Activated T-cell treated with anti-CD3 and anti-CD28 coated beads, Interleukin-2, amount 50 U/mL, for 48 hours (primary cell): ENCODE data around the gene PRKCG.
"Not testable (repeated sequence)": the region's sequence is repeated elsewhere in the genome, so short reads cannot be mapped to it uniquely, and the experiment has no call there.

Experiments
- DNase-seq, 2 experiments: peaks; one replicate each; pipeline ENCODE4 v3.0.0-alpha.2; 2020

The PRKCG gene

GRCh38 chr19:53881482-53882390 lies at the start of gene PRKCG:
PRKCG (plus strand) TSS chr19:53882197; CDS start chr19:53882495, 298 bp downstream.
- DNase-seq, result peak; percentile 52 to 65

- DNase-seq, result not testable (repeated sequence)
Measured at GRCh38 chr19:53832861-53833260, 49.1 kb upstream of the PRKCG start.

DNA sequence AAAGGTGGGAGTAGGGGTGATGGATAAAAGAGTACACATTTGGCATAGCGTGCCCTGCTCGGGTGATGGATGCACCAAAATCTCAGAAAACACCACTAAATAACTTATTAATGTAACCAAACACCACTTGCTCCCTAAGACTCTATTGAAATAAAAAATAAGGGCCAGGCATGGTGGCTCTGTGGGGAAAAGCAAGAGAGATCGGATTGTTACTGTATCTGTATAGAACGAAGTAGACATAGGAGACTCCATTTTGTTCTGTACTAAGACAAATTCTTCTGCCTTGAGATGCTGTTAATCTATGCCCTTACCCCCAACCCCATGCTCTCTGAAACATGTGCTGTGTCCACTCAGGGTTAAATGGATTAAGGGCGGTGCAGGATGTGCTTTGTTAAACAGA lies 43.6 kb upstream of the PRKCG start:
- DNase-seq, result not testable (repeated sequence)

DNA sequence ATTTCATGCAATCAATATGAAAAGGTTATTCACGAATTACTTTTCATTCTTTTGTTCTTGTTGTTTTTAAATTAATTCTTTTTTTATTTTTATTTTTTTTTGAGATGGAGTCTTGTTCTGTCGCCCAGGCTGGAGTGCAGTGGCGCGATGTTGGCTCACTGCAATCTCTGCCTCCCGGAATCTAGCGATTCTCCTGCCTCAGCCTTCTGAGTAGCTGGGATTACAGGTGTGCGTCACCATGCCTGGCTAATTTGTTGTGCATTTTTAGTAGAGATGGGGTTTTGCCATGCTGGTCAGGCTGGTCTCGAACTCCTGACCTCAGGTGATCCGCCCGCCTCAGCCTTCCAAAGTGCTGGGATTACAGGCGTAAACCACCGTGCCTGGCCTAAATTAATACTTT lies 41.8 kb upstream of the PRKCG start:
- DNase-seq, result not testable (repeated sequence)

GRCh38 chr19:53840914-53841313 lies 41.1 kb upstream of the PRKCG start:
- not testable (repeated sequence) for DNase-seq

GRCh38 chr19:53844849-53845246 lies 37.1 kb upstream of the PRKCG start:
- DNase-seq, result no peak

DNA sequence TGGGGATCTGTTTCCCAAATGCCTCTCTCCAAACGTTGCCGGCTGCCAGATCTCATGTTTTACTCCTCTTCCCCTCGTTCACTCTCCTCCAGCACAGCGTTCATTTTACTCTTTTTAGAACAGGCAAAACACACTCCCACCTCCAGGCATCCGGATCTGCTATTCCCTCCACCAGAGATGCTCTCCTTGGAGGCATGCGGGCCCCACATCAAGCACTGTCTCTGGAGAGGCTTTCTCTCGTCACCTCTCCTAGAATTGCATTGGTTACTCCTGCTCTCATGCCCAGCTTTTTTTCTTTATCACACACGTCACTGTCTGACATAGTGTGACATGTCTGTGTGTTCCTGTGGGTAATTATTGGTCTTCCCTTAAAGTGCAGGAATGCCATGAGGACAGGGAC lies 34.4 kb upstream of the PRKCG start:
- DNase-seq, result no peak

GRCh38 chr19:53849237-53849676 lies 32.7 kb upstream of the PRKCG start:
- DNase-seq, result no peak

- DNase-seq, result no peak
Measured at GRCh38 chr19:53853707-53854106, 28.3 kb upstream of the PRKCG start.

GRCh38 chr19:53864308-53864836 lies 17.6 kb upstream of the PRKCG start:
- DNase-seq, result no peak

- peak in 1 of 2 experiments; percentile 33 for DNase-seq
Measured at GRCh38 chr19:53865523-53865917, 16.5 kb upstream of the PRKCG start.

DNA sequence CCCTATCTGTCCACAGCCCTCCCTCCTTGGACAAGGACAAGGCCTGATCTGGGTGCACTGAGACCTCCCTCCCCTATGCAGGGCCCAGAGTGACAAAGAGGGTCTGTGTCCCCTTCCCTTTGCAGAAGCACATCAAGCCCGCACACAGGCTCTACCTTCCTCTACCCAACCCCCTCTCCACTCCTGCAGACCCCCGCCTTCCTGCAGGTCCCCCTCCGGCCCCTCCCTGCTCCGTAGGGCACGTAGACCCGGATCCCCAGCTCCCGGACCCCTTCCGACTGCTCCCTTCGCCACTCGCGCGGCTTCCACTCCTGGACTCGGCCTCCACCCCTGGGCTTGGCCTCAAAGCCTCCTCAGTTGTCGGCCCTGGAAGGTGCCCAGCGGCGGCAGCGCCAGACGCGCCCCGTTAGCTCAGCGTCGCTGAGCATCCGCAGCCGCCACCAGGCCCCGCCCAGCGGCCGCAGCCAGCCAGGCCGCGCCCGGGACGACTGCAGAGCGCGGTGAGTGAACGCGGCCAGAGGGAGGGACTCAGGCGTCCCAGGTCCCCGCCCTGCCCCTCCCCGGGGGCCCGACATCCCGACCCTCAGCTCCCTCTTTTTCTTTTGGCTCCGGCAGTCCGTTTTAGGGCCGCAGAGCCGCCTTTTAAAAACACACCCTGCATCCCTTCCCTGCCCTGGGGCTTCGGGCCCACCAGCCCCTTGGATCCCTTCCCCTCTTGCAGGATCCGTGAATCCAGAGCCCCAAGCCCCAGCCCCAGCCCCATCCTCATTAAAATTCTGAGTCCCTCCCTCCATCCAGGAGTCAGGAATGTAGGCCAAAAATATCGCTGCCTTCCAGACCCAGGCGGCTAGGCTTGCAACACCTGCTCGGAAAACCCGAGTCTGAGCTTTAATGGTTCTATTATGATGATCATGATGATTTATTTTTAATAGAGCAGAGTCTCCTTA lies 15.8 kb upstream of the PRKCG start:
- peak; percentile 72 to 79 for DNase-seq

DNA sequence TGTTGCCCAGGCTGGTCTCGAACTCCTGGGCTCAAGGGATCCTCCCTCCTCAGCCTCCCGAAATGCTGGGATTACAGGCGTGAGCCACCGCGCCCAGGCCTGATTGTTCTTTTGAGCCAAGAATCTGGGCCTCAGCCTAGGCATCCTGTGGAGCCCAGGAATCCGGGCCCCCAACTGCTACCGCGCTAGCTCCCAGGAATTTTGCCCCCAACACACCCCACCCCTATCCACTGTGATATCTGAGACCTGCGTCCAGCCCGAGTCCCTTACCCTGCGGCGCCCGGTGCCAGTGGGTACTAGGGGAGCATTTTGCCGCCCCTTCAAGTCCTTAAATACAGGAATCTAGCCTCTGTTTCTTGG lies 15.2 kb upstream of the PRKCG start:
- peak in 1 of 2 experiments; percentile 38 for DNase-seq

GRCh38 chr19:53867225-53868090 lies 14.5 kb upstream of the PRKCG start, which contains the start of gene MYADM:
MYADM (plus strand) TSS chr19:53867883; CDS start chr19:53873530, 5,647 bp downstream.
- DNase-seq, result peak; percentile 100

DNA sequence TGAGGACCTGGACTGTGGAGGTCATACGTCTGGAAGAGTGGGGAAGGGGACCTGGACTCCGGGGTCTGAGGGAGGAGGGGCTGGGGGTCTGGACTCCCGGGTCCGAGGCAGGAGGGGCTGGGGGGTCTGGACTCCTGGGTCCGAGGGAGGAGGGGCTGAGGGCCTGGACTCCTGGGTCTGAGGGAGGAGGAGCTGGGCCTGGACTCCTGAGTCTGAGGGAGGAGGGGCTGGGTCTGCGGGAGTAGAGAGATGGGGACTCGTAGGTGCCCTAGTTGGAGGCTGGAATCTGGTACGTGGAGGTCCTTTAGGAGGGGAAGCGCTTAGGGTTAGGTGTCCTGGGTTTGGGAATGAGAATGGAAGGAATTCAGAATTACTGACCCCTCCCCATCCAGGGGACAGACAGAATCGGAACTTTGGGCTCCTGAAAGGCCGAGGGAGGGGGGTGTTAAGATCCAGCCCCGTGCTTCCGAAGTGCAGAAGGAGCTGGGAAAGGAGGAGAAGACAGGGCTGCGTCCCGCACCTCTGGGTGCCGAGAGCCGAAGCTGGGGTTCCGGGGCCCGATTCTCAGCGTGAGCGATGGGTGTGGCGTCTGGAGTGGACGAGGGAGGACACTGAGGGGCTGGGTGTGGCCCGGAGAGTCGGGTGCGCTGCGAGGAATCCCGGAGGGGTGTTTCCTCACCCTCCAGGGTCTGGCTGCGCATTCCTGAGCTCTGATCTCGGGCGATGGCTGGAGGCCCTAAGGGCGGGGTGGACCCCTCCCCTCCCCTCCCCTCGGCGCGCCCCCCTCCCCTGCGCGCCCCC lies 13.7 kb upstream of the PRKCG start:
- peak; percentile 57 to 65 for DNase-seq

DNA sequence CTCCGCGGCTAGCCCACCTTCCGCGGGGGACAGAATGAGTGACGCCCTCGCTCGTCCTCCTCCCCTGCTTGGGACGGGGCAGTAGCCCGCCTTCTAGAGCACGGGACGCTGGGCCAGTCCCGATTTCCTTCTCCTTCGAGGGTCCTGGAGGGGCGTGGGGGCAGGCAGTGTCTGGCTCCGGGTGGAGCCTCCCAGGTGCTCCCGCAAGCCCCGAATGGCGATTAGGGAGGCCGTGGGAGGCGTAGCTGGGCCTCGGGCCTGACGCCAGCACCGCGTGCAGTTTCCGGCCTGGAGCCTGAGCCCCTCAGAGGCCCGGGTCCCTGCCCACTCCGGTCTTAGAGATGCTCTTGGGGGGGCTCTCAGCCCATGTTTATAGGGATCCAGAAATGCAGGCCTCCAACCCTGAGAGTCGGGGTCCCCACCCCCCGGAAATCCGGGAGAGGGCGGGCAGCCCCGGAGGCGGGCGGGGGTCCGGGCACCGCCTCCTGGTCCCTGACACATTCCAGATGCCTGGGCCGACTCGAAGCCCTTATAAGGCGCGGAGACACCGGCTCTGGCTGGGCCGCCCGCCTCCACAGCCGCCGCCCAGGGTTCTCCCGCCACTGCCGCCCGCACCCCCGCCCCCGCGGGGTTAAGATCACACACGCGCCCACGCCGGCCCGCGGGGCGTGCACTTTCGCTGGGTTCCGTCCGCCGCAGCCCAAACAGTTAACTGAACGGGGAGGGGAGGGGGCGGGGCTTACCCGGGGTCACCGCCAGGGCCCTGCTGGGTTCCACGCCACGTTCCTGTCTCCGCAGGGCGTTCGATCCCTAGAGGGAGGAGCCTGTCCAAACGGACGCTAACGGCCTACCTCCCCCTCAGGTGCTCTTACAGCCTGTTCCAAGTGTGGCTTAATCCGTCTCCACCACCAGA lies 12.8 kb upstream of the PRKCG start:
- peak; percentile 88 to 91 for DNase-seq

- DNase-seq, result not testable (repeated sequence)
Measured at GRCh38 chr19:53869805-53870484, 12.1 kb upstream of the PRKCG start.

GRCh38 chr19:53870485-53870844 lies 11.5 kb upstream of the PRKCG start:
- no peak for DNase-seq

DNA sequence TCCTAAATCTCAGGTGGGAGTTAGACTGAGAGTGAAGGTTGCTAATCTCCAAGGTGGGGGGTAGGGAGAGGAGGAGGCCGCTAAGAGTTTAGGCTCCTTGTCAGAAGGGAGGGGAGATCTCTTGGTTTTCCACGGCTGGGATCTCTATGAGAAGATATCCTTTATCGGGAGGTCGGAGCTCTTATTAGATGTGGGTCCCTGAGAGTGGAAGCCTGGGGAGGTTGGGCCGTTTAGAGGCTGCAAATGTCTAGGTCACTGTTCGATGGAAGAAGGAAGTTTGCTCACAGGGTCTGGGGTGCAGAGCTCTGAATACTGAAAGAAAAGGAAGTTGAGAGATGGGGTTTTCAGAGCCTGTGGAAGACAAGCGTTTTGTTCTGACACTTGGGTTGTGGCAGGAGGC lies 10.5 kb upstream of the PRKCG start:
- DNase-seq, result no peak
